H9 (cell line): ENCODE measurements around the gene ENPP6. TPM values are rescaled to one million over a fixed set of nuclear protein-coding genes. Genes with fewer than 3 reads are reported as not detected.

ENCODE experiments used
- DNase-seq: peaks from one replicate; pipeline ENCODE4 v3.0.0-alpha.2; 2017
- H2AFZ ChIP-seq: one replicate; pipeline ENCODE4 v1.6.1; 2013; ENCODE audit warnings: mild to moderate bottlenecking, low read length, control low read depth, moderate library complexity
- H2AK5ac ChIP-seq: 2 replicates; pipeline ENCODE4 v1.6.1; 2013; ENCODE audit warnings: low read length, control low read depth, mixed read lengths; ENCODE audit not compliant: insufficient read length
- H2BK120ac ChIP-seq: one replicate; pipeline ENCODE4 v1.6.1; 2013; ENCODE audit warnings: low read depth, mild to moderate bottlenecking, low read length, control low read depth, inconsistent platforms; ENCODE audit not compliant: poor library complexity, severe bottlenecking
- H2BK12ac ChIP-seq: 2 replicates; pipeline ENCODE4 v1.6.1; 2013; ENCODE audit warnings: low read length, control low read depth, mixed read lengths, low read depth; ENCODE audit not compliant: insufficient read length
- H2BK15ac ChIP-seq: 2 replicates; pipeline ENCODE4 v1.6.1; 2013; ENCODE audit warnings: low read depth, low read length, control low read depth
- H2BK20ac ChIP-seq: one replicate; pipeline ENCODE4 v1.6.1; 2013; ENCODE audit warnings: low read depth, mild to moderate bottlenecking, low read length, control low read depth, inconsistent platforms; ENCODE audit not compliant: poor library complexity, severe bottlenecking
- H2BK5ac ChIP-seq: 2 replicates; pipeline ENCODE4 v1.6.1; 2013; ENCODE audit warnings: low read length, control low read depth, mixed read lengths; ENCODE audit not compliant: insufficient read length
- H3K14ac ChIP-seq: 2 replicates; pipeline ENCODE4 v1.6.1; 2013; ENCODE audit warnings: low read length, control low read depth; ENCODE audit not compliant: insufficient read depth
- H3K18ac ChIP-seq: 2 replicates; pipeline ENCODE4 v1.6.1; 2013; ENCODE audit warnings: low read depth, mild to moderate bottlenecking, mixed read lengths, low read length, control low read depth; ENCODE audit not compliant: insufficient read length
- H3K23ac ChIP-seq: 2 replicates; pipeline ENCODE4 v1.6.1; 2013; ENCODE audit warnings: low read length, control low read depth, mixed read lengths, low read depth; ENCODE audit not compliant: insufficient read length
- H3K23me2 ChIP-seq: 2 replicates; pipeline ENCODE4 v1.6.1; 2013; ENCODE audit warnings: low read depth, mild to moderate bottlenecking, mixed read lengths, low read length, control low read depth; ENCODE audit not compliant: insufficient read length, poor library complexity, severe bottlenecking
- H3K27ac ChIP-seq: 2 replicates; pipeline ENCODE4 v1.5.1; 2013; ENCODE audit warnings: low read length, control low read depth, mixed read lengths, low read depth; ENCODE audit not compliant: insufficient read length
- H3K27me3 ChIP-seq: 2 replicates; pipeline ENCODE4 v1.6.1; 2013; ENCODE audit warnings: low read length, control low read depth, inconsistent platforms; ENCODE audit not compliant: insufficient read depth
- H3K4ac ChIP-seq: 2 replicates; pipeline ENCODE4 v1.6.1; 2013; ENCODE audit warnings: low read depth, mild to moderate bottlenecking, control low read depth, inconsistent platforms, low read length, moderate library complexity
- H3K4me1 ChIP-seq: 2 replicates; pipeline ENCODE4 v1.6.1; 2013; ENCODE audit warnings: low read length, control low read depth, inconsistent platforms; ENCODE audit not compliant: insufficient read depth
- H3K4me2 ChIP-seq: 2 replicates; pipeline ENCODE4 v1.6.1; 2013; ENCODE audit warnings: low read length, control low read depth, mixed read lengths; ENCODE audit not compliant: insufficient read length, insufficient read depth
- H3K56ac ChIP-seq: 2 replicates; pipeline ENCODE4 v1.6.1; 2013; ENCODE audit warnings: low read depth, mild to moderate bottlenecking, mixed read lengths, low read length, control low read depth; ENCODE audit not compliant: insufficient read length
- H3K79me1 ChIP-seq: 2 replicates; pipeline ENCODE4 v1.6.1; 2013; ENCODE audit warnings: low read depth, mild to moderate bottlenecking, moderate library complexity, low read length, control low read depth, inconsistent platforms; ENCODE audit not compliant: insufficient read depth, poor library complexity, severe bottlenecking
- H3K79me2 ChIP-seq: 2 replicates; pipeline ENCODE4 v1.6.1; 2013; ENCODE audit warnings: low read length, control low read depth, inconsistent platforms; ENCODE audit not compliant: insufficient read depth
- H3K9ac ChIP-seq: 2 replicates; pipeline ENCODE4 v1.6.1; 2013; ENCODE audit warnings: low read length, control low read depth, mixed read lengths; ENCODE audit not compliant: insufficient read length; ENCODE audit errors: extremely low read depth
- H3K9me3 ChIP-seq: one replicate; pipeline ENCODE4 v1.6.1; 2013; ENCODE audit warnings: low read depth, low read length, inconsistent platforms; ENCODE audit not compliant: control insufficient read depth
- H3T11ph ChIP-seq: one replicate; pipeline ENCODE4 v1.6.1; 2013; ENCODE audit warnings: mild to moderate bottlenecking, low read length, control low read depth, inconsistent platforms
- H4K20me1 ChIP-seq: one replicate; pipeline ENCODE4 v1.6.1; 2013; ENCODE audit not compliant: control insufficient read depth, insufficient read length, insufficient read depth
- H4K5ac ChIP-seq: 2 replicates; pipeline ENCODE4 v1.6.1; 2013; ENCODE audit warnings: low read depth, mild to moderate bottlenecking, mixed read lengths, low read length, control low read depth; ENCODE audit not compliant: insufficient read length
- H4K8ac ChIP-seq: replicated peaks from 2 replicates; pipeline ENCODE4 v1.6.1; 2013; ENCODE audit warnings: low read length, control low read depth, mixed read lengths, low read depth; ENCODE audit not compliant: insufficient read length
- H4K91ac ChIP-seq: 2 replicates; pipeline ENCODE4 v1.6.1; 2013; ENCODE audit warnings: low read depth, mild to moderate bottlenecking, moderate library complexity, mixed read lengths, low read length, control low read depth; ENCODE audit not compliant: insufficient read length
- H3K27ac Mint-ChIP-seq, 3 experiments: 2 replicates in 2 of 3; 3 replicates in 1 of 3; pipeline ENCODE4 v1.8.0; 2020 to 2021; ENCODE audit warnings: mixed read lengths in 3 of 3, mild to moderate bottlenecking in 1 of 3, moderate library complexity in 1 of 3
- H3K27me3 Mint-ChIP-seq: 2 replicates; pipeline ENCODE4 v1.8.0; 2021; ENCODE audit warnings: low read depth, mild to moderate bottlenecking, moderate library complexity, mixed read lengths
- H3K36me3 Mint-ChIP-seq, 3 experiments: 2 replicates in 2 of 3; 3 replicates in 1 of 3; pipeline ENCODE4 v1.8.0; 2020 to 2021; ENCODE audit warnings: low read depth in 3 of 3, mixed read lengths in 3 of 3; ENCODE audit not compliant: insufficient read depth in 1 of 3
- H3K4me1 Mint-ChIP-seq, 2 experiments: 2 replicates each; pipeline ENCODE4 v1.8.0; 2020; ENCODE audit warnings: mixed read lengths in 2 of 2
- H3K4me3 Mint-ChIP-seq, 2 experiments: 2 replicates in 1 of 2; 3 replicates in 1 of 2; pipeline ENCODE4 v1.8.0; 2020 to 2021; ENCODE audit warnings: mild to moderate bottlenecking in 2 of 2, mixed read lengths in 2 of 2, moderate library complexity in 1 of 2
- H3K9me3 Mint-ChIP-seq, 2 experiments: 2 replicates in 1 of 2; 3 replicates in 1 of 2; pipeline ENCODE4 v1.8.0; 2020; ENCODE audit warnings: mild to moderate bottlenecking in 2 of 2, mixed read lengths in 2 of 2, moderate library complexity in 1 of 2
- WGBS: extraction: QIAGEN DNeasy Blood & Tissue Kit; methylation state at CpG from one replicate; pipeline ENCODE4 v1.1.7; 2013; ENCODE audit warnings: missing lambda C conversion rate, low lambda C conversion rate, mixed read lengths; ENCODE audit not compliant: insufficient read length; ENCODE audit errors: extremely low coverage; 5-methylcytosine and 5-hydroxymethylcytosine counted together
- total RNA-seq: library from RNA; stranded (reverse); gene quantifications from 2 replicates; pipeline ENCODE4 v1.2.1, GENCODE V29; 2021
- TF ChIP-seq, protein P1 (sequence below): fragments of 200-600 bp; sonication (generic); conservative IDR thresholded peaks from 3 replicates; pipeline ENCODE4 v1.8.0; 2021; ENCODE audit warnings: antibody characterized with exemption, mild to moderate bottlenecking

Gene ENPP6
- total RNA-seq, 1 experiment from 2014 or later: not detected

DNA sequence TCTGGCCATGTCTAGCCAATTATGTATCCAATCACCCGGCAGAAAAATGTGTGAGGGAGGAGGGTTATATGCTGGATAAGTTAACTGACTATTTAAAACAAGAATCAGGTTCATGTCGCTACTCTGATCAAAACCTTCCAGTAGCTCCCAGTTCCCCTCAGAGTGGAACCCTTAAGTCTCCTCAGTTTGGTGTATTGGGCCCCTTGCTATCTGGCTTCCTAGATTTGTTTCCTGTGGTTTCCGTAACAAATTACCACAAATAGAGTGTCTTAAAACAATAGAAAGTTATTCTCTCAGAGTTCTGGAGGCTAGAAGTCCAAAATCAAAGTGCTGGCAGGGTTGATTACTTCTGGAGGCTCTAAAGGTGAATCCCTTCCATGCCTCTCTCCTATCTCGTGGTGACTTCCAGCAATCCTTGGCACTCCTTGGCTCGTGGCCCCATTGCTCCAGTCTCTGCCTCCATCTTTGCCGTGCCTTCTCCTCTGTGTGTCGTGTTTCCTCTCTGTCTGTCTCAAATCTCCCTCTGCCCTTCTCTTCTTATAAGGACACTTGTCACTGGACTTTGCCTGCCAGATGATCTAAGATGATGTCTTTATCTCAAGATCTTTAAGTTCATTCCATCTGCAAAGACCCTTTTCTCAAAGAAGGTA is 10.5 kb upstream of the ENPP6 start:
- Histone ChIP-seq H2BK120ac (no peak overlapping the region), H2BK12ac (no peak overlapping the region), H3K18ac (no peak overlapping the region), H2AFZ (no peak overlapping the region), H3K23ac (no peak overlapping the region), H3K79me1 (no peaks in the 10 kb centered on the region), H4K5ac (no peak overlapping the region), H3K4me2 (no peak overlapping the region), H2BK20ac (no peak overlapping the region), H3K23me2 (no peaks in the 10 kb centered on the region), H3K56ac (no peak overlapping the region), H3K27ac (no peak overlapping the region), H3K27me3 (no peaks in the 10 kb centered on the region), H3K14ac (no peak overlapping the region), H3T11ph (no peak overlapping the region), H3K79me2 (no peaks in the 10 kb centered on the region), H4K8ac (no peak overlapping the region), H3K9ac (no peak overlapping the region), H4K20me1 (no peaks in the 10 kb centered on the region), H3K4me1 (no peaks in the 10 kb centered on the region), H2BK15ac (no peak overlapping the region), H2BK5ac (no peak overlapping the region), H4K91ac (no peak overlapping the region), H3K4ac (no peak overlapping the region), H2AK5ac (no peak overlapping the region), H3K9me3 (no peaks in the 10 kb centered on the region)
- no peak overlapping the region; a peak in 1 of 7 replicates for H3K27ac Mint-ChIP-seq
- TF ChIP-seq, protein P1, sequence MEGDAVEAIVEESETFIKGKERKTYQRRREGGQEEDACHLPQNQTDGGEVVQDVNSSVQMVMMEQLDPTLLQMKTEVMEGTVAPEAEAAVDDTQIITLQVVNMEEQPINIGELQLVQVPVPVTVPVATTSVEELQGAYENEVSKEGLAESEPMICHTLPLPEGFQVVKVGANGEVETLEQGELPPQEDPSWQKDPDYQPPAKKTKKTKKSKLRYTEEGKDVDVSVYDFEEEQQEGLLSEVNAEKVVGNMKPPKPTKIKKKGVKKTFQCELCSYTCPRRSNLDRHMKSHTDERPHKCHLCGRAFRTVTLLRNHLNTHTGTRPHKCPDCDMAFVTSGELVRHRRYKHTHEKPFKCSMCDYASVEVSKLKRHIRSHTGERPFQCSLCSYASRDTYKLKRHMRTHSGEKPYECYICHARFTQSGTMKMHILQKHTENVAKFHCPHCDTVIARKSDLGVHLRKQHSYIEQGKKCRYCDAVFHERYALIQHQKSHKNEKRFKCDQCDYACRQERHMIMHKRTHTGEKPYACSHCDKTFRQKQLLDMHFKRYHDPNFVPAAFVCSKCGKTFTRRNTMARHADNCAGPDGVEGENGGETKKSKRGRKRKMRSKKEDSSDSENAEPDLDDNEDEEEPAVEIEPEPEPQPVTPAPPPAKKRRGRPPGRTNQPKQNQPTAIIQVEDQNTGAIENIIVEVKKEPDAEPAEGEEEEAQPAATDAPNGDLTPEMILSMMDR: no peak
- no peak for DNase-seq
- peaks cover 6% of the 10 kb centered on the region; the same call in 1 of the 2 replicates for H3K27me3 Mint-ChIP-seq
- H3K4me3 Mint-ChIP-seq: no peak overlapping the region
- no CpG with 5 or more reads among the region's 7 CpGs for WGBS
- H3K9me3 Mint-ChIP-seq: peaks cover 0 to 4% of the 10 kb centered on the region in 2 experiments; a peak in 1 of 5 replicates
- peaks cover 0 to 2% (median 0%) of the 10 kb centered on the region in 3 experiments; a peak in 1 of 7 replicates for H3K36me3 Mint-ChIP-seq
- no peaks in the 10 kb centered on the region for H3K4me1 Mint-ChIP-seq
